Activated T-helper 1 cell treated with anti-CD3 and anti-CD28 coated beads, Interleukin-2, amount 50 U/mL, for 16 hours (primary cell): ENCODE data around the gene CDK7.

Experiments
- DNase-seq, 2 donors: peaks; one replicate each; pipeline ENCODE4 v3.0.0-alpha.2; 2020; ENCODE audit warnings: low read depth in 1 of 2, low spot score in 1 of 2

The CDK7 gene

GRCh38 chr5:69288688-69289087 lies 54.0 kb downstream of the CDK7 start:
- no peak for DNase-seq

- no peak for DNase-seq
Measured at GRCh38 chr5:69292306-69292705, 57.6 kb downstream of the CDK7 start.

GRCh38 chr5:69293882-69294281 lies 59.2 kb downstream of the CDK7 start:
- no peak for DNase-seq

- DNase-seq = no peak
Measured at GRCh38 chr5:69295088-69295754, 60.5 kb downstream of the CDK7 start.

- DNase-seq = no peak
Measured at GRCh38 chr5:69299625-69300024, 64.9 kb downstream of the CDK7 start.

- DNase-seq = no peak
Measured at GRCh38 chr5:69300537-69301203, 66.0 kb downstream of the CDK7 start.

- DNase-seq = no peak
Measured at GRCh38 chr5:69305512-69305911, 70.8 kb downstream of the CDK7 start.

- DNase-seq = no peak
Measured at GRCh38 chr5:69308046-69308553, 73.4 kb downstream of the CDK7 start.

GRCh38 chr5:69309380-69309779 lies 74.7 kb downstream of the CDK7 start:
- no peak for DNase-seq

- DNase-seq = no peak
Measured at GRCh38 chr5:69312459-69313160, 77.9 kb downstream of the CDK7 start.

GRCh38 chr5:69313428-69313827 lies 78.7 kb downstream of the CDK7 start:
- DNase-seq = no peak

- DNase-seq = no peak
Measured at GRCh38 chr5:69315972-69316371, 81.3 kb downstream of the CDK7 start.

- no peak for DNase-seq
Measured at GRCh38 chr5:69317391-69317790, 82.7 kb downstream of the CDK7 start.

- no peak for DNase-seq
Measured at GRCh38 chr5:69326365-69326764, 91.7 kb downstream of the CDK7 start.
